ENCODE results near the gene P3H1.
"Not testable (repeated sequence)": the region's sequence is repeated elsewhere in the genome, so short reads cannot be mapped to it uniquely, and the experiment has no call there.

The P3H1 gene, protein sequence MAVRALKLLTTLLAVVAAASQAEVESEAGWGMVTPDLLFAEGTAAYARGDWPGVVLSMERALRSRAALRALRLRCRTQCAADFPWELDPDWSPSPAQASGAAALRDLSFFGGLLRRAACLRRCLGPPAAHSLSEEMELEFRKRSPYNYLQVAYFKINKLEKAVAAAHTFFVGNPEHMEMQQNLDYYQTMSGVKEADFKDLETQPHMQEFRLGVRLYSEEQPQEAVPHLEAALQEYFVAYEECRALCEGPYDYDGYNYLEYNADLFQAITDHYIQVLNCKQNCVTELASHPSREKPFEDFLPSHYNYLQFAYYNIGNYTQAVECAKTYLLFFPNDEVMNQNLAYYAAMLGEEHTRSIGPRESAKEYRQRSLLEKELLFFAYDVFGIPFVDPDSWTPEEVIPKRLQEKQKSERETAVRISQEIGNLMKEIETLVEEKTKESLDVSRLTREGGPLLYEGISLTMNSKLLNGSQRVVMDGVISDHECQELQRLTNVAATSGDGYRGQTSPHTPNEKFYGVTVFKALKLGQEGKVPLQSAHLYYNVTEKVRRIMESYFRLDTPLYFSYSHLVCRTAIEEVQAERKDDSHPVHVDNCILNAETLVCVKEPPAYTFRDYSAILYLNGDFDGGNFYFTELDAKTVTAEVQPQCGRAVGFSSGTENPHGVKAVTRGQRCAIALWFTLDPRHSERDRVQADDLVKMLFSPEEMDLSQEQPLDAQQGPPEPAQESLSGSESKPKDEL

DNA sequence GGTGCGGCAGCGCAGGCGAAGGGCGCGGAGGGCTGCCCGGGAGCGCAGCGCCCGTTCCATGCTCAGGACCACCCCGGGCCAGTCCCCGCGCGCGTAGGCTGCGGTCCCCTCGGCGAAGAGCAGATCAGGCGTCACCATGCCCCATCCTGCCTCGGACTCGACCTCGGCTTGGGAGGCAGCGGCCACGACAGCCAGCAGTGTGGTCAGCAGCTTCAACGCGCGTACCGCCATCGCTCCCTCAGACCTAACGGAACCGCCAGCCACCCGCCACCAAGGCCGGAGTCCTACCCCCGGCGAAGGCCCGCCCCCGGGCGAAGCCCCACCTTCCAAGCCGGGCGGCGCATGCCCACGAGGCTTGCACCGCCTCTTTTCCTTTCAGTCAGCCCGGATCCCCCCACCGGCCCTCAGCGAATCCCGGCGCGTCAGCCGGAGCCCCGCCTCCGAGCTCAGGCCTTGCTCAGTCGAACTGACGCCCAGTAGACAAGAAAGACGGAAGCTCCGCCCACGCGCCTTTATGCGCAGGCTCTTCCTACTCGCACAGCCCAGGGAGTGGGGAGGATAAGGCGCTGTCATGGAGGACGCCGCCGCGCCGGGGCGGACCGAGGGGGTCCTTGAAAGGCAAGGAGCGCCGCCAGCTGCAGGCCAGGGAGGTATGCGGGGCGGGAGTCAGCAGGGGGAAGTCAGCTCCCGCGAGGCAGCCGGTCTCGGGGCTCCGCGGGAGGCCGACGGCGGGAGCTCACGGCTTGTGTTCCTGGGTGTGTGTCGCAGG is at the start of gene P3H1, which contains the start of gene C1orf50:
TSS of gene P3H1 (minus strand) at position 288 of the 769 bp plus-strand sequence. CDS start at position 231, 57 bp downstream.
TSS of gene C1orf50 (plus strand) at position 509 of the 769 bp plus-strand sequence. CDS start at position 572, 63 bp downstream.
- DNase-seq: peak; percentile 100

DNA sequence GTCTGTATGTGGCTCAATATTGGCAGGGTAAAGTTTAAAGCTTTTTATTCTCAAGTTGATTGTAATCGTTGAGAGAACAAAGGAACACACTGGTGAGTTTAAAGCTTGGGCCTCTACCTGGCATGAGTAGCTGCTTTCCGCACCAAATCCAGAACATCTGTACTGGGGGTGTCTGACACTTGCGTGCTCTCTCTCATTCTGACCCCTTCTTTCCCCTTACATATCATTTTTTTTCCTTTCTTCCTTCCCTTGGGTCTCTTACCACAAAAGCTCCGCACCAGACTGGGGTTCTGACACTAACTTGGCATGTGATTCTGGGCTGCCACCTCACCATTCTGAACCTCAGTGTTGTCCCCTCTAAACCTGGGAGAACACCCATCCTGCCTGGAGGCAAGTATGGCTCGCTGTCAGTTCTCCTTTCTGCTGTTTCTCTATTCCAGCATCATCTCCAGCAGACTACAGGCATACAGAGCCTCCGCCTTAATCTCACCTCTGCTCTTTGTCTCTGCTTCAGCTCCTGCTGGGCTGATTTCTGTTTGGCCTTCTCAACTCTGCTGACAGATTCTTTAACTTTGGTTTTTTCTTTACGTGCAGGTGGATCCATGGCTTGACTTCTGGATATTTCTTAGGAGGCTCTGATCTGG is 49.2 kb upstream of the P3H1 start:
- no peak for DNase-seq

DNA sequence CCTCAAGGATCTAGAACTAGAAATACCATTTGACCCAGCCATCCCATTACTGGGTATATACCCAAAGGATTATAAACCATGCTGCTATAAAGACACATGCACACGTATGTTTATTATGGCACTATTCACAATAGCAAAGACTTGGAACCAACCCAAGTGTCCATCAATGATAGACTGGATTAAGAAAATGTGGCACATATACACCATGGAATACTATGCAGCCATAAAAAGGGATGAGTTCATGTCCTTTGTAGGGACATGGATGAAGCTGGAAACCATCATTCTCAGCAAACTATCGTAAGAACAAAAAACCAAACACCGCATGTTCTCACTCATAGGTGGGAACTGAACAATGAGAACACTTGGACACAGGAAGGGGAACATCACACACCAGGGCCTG is 48.0 kb upstream of the P3H1 start:
- DNase-seq: not testable (repeated sequence)

DNA sequence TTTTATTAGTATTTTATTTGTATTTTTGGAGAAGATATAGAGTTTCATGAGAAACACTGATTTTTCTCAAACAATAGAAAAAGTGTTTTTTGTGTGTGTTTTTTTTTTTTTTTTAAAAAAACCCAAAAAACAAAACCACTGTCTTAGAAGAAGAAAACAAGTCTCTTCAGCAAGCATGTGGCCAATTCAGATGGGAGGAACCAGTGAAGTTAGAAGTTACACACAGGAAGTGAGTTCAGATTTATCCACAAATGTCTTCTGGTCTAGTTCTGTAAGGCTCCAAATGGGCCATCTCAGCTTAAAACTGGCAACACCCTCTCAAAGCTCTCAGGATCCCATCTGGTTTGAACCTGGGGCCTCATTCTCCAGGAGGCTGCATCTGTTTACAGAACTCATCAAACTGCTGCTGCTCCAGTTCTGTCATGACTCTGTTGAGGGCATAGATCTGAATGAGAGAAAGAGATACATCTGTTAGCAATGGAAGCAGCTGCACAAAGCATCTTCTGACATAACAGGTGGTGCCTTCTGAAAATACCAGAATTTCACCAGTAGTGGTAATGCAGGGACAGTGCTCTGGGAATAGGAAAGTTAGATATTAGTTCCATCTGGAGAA is 40.3 kb upstream of the P3H1 start:
- no peak for DNase-seq

DNA sequence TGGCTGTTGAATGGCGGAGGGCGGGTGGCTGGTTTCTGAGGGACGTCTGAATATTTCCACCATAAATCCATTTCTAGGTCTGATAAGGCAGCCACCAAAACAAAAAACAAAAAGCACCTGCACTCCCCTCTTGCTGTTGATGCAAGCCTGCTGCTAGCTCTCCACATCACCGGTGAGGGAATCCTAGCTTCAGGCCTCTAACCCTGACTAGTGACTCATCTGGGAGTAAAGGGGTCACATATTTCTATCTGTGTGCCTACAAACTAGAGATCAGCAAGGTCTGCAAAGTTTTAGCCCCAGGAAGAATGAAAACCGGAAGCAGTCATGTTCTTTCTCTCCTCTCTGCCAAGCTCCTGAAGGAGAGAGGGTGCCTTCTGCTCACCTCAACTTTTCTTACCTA is 39.8 kb upstream of the P3H1 start:
- DNase-seq: no peak

DNA sequence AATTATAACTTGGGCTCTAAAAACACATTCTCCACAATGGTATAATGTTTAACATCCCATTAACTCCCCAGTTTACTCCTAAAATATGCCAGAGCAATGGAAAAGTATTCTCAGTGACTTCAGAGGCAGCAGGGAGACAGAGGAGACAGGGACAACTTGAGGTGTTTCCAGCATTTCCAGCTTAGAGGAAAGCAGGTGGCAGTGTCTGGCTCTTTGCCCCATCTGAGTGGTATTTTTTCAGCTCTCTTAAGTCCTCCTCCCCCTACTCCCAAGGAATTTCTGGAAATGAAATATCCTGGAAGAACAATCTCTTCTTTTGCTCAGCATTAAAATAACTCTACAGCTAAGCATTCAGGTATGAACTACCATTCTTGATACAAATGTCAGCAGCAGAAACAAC is 39.3 kb upstream of the P3H1 start:
- no peak for DNase-seq

DNA sequence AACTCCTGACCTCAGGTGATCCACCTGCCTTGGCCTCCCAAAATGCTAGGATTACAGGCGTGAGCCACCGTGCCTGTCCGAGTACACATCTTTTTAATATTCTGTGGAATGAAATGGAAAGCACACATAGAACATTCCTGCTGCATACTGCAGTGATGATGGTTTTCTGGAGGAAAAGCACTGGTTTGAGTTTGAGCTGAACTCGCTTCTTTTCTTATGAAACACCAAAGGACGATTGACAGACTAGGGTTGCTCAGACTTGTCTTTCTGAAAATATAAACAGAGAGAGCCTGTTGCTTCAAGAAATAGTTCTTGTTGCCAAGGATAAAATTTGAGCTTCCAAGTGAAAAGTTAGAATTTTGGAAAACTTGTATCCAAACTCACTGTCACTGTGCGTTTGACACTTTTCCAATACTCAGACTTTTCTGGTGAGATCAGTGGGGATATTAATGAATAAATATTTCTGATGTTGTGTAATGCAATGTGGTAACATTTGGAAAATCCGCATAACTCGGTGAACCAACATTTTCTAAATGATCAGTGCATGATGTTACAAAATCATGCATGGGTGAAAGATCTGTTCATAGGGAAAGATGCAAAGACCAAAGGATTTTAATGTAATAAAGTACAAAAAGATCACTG is 35.1 kb upstream of the P3H1 start:
- no peak for DNase-seq

DNA sequence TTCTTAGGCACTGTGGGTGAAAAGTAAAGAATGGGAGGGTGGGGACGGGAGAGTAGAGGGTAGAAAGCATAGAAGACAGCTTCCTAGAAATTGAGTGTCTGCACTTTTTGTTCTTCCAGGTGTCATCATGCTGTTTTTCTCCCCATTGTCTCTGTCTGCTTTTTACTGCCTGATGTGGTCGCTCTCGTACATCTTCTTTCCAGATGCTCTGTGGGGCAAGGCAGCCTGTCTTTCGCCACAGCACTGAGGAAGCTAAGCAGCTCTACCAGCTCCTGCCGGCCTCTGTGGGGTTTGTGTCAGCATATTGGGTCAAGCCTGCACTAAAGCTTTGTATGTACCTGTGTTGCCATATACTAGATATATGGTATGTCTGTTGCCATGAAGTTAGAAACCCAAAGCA is 31.2 kb upstream of the P3H1 start:
- DNase-seq: no peak

DNA sequence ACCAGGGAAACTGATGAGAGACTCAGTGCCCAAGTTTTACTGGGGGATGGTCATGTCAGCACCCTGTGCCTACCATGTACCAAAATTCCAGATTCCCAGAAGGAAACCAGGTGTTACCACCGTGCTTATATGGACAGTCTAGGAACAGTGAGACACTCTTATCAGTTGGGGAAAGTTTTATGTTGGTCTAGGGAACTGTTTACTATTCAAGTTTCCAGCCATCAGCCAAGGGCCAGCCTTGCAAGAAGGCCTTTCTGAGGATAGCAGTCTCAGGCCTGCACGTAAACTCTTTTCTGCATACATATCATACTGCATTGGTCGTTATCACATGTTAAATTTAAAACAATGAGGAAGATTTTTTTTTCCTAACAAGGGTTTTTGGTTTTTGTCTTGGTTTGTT is 30.6 kb upstream of the P3H1 start:
- DNase-seq: no peak

DNA sequence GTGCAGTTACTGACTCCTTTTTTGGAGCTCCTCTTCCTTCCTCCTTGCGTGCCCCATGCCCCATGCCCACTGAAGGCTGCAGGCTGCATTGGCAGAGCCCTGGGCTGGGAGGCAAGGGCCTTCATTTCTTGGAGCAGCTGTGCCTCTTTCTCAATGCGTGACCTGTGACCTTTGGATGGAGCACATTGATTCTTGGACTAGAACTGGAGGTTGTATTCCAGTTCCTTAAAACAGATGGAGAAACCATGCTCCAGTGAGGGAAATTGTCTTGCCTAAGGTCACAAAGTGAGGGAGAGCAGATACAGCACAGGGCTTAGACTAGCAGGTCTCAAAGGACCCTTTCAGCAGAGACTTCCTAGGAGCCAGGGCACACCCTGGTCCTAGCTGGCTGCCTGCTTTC is 27.0 kb upstream of the P3H1 start:
- no peak for DNase-seq

DNA sequence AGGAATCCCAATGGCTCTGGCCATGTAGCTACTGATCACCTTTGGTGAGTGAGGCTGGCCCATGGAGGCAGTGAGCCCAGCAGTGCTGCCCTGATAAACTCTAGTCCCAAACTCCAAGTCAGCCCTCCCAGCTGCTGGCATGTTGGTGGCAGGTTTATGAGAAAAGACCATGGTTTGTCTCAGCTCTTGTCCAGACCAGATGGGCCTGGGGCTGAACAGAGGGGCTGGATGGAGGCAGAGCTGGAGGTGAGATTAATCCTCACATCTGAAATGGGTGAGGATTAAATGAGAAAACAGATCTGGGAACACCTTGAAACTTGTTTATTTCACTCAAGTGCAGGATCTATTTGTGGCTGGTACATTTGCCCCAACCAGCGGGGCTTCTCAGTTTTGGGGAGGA is 21.2 kb upstream of the P3H1 start:
- no peak for DNase-seq

DNA sequence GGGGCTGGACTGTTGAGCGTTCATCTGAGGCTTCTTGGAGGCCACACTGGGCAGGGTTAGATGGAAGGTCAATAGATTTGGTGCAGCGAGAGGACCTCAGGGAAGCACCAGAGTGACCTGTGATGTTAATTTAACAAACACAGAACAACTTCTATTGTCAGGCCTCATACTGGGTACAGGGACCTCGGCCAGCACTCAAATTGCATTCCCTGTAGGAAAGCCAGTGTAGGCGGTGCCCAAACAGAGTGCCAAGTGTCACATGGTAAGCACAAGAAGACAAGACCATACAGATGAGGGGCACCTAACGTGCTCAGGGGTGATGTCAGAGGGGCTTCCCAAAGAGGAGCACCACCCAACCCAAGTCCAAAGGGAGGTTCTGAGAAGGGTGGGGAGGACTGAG is 19.3 kb upstream of the P3H1 start:
- no peak for DNase-seq

DNA sequence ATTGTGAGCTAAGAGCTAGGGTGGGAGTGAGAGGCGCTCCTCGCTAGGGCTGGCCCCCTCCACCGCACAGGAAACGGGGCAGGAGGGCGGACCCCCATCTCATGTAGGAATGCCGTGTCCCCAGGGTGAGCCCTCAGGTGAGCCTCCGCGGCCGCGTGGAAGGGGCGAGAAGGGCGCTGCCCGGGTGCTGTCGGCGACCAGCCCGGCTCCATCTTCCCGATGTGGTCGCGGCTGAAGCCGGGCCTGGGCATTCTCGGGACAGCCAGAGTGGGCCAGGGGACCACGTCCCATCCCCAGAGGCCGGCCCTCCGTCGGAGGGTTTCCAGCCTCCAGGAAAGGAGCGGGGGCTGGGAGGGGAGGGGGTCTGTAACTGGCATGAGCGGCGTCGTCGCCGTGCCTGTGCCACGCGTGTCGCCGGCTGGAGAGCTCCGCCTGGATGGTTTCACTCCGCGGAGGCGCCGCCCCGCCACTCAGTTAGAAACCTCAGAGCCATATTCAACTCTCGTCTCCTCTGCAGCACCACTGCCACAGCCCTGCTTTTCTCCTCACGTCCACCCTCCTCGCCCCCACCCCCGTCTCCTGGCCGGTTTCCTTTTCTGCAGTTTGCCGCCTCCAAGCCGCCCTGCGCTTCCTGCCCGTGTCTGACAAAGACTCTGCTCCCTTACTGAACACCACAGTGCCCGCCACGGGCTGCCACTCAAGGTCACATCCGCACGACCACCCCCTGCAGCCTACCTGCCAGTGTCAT is 18.3 kb upstream of the P3H1 start, which contains the start of gene TMEM269:
TSS of gene TMEM269 (plus strand) at position 46 of the 748 bp plus-strand sequence. CDS start 4,903 bp downstream, outside the sequence.
- peak; percentile 37 for DNase-seq

DNA sequence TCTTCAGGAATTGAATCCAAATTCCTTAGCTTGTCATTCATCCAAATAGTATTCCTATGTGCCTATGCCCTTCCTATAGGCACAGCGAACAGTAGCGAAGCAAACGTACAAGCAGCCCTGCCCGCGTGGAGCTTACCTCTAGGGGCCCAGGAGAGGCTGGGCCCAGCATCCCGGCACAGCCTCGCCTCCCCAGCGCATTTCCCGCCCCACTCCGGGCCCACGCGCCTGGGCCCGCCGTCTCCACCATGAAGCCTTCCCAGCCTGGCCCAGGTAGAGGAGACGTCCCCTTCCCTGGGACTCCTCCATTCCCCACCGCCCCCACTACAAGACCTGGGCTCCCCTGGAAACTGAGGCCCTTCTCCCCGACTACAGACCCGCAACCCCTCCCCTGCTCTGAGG is 17.7 kb upstream of the P3H1 start:
- DNase-seq: no peak

DNA sequence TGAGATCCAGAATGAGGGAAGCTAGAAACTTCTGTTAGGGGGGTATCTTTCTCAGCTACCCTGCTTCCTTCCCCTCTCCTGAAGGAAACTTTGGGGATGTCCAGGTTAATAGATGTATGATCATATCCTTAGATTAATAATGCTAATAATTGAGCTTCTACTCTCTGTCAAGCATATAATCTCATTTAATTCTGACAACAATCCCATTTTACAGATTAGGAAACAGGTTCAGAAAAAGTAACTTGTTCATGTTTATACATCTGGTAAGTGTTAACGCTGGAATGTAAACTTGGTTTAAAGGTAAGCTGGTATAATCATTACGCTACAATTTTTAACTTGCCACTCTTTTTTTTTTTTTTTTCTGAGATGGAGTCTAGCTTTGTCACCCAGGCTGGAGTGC is 16.3 kb upstream of the P3H1 start:
- DNase-seq: no peak

DNA sequence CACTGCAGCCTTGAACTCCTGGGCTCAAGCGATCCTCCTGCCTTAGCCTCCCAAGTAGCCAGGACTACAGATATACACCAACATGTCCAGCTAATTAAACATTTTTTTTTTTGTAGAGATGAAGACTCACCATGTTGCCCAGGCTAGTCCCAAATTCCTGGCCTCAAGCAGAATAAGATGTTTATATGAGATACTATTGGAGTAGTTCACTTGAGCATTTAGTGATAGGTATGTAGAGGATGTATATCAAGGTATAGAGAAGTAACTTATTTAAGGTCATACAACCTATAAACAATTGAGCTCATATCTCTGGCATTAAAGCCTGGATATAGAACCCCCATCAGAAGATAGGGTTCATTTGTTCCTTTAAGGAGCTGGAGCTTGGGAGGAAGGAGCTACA is 13.3 kb upstream of the P3H1 start:
- DNase-seq: no peak

DNA sequence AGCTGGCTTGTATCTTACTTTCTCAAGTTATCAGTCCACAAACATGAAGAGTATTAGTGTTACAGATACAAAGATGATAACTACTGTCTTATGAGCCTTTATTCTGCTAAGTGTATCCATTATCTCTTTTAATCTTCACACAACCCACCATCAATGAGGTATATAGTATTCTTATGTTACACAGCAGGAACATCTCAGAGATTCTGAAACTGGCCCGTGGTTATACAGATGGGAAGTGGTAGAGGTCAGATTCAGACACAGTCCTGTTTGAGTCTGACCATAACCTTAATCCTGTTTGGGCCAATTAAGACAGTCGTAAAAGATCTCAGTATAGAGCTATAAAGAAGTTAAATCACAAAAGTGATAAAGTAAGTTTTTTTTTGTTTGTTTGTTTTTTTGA is 12.9 kb upstream of the P3H1 start:
- no peak for DNase-seq

DNA sequence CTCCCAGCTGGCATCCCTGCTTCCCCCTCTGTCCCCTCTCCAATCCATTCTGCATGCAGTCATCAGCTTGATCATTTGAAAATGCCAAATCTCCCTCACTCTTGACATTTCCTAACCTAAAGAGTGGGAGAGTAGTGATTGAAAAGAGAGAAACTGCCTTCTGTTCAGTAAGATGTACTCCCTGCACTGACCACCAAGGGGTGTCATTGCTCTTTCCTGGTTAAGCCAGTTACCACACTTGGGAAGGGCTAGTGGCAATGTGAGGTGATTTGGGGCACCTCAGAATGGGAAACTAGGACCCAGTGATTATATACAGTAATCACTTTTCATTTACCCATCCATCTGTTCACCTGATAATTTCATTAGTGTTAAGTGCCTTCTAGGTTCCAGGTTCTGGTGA is 11.0 kb upstream of the P3H1 start:
- peak; percentile 39 for DNase-seq

DNA sequence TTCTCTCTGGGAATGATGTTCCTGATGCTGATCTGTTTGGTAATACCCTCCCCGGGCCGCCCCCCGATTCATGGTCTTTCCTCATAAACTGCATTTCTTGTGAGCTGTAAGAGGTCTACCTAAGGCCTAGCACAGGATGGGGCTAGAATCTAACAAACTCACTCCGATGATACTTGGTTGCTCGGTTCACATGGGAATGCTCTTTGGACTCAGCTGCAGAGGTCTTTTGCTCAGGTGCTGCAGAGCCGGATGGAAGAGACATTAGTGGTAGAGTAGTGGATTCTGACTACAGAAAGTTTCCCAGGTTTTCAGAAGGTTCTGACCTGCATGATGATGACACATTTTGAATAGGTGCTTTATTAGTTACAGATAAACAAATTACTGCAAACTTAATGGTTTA is 9.7 kb upstream of the P3H1 start:
- DNase-seq: no peak

DNA sequence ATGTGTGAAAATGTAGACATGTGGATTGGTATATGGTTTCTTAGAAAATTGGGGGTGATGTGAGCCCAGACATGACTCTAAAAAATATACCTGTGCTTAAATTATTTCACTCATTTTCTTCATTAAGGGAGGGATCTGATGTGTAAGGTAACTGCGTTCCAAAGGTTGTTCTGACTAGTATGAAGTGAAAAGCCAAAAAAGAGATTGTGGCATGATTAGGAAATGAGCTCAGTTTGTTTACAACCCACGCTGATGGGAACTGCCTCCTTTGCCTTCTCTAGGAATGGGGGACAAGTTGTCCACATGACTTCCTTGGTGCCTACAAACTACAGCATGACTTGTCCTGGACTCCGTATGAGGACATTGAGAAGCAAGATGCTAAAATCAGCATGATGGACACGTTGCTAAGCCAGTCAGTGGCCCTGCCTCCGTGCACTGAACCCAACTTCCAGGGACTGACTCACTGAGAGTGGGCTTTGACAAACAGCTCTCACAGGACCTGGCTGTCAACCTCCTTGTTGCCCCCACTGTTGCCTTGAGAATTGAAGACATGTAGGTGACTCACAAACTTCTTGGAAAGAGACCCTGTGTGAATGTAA is 8.2 kb upstream of the P3H1 start:
- DNase-seq: no peak

DNA sequence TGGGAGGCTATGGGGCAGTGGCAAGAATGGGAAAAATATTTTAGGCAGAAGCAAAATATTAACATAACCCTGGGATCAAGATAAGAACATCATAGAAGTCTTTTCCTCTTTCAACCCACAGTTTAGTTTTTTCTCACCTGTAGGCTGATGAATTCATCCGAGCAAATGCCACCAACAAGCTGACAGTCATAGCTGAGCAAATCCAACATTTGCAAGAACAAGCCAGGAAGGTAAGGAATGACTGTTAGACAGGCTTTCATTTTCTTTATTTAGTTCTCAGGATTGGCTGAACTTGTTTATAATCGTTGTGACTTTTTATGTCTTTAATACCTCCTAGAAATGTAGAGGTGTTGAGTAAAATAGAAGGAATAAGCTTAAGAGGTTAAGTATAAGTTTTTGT is 6.6 kb upstream of the P3H1 start:
- no peak for DNase-seq
